Tibial nerve (tissue), 4 donors: Measurements from ENCODE around the gene MACF1. TPM values are rescaled to one million over a fixed set of nuclear protein-coding genes. Genes with fewer than 3 reads are reported as not detected.
A peak's percentile ranks its signal among the peaks of the same experiment; 100 is the strongest.

Experiments used
- DNase-seq, 2 donors: peaks; one replicate each; pipeline ENCODE4 v3.0.0-alpha.2; 2019; ENCODE audit warnings: low spot score in 2 of 2
- H3K27ac ChIP-seq, 4 donors: fragments of 200-600 bp; sonication (generic) in 3 of 4; one replicate each; pipeline ENCODE4 v1.5.1; 2017 to 2019; ENCODE audit warnings: mild to moderate bottlenecking in 1 of 4
- H3K27me3 ChIP-seq, 2 donors: fragments of 200-600 bp; sonication (generic) in 1 of 2; one replicate each; pipeline versions ENCODE4 v1.5.1 to v1.6.0; 2017 to 2019
- H3K36me3 ChIP-seq, 3 donors: fragments of 200-600 bp; sonication (generic); one replicate each; pipeline ENCODE4 v1.5.1; 2018 to 2019
- H3K4me1 ChIP-seq, 4 donors: fragments of 200-600 bp; sonication (generic) in 3 of 4; one replicate each; pipeline ENCODE4 v1.5.1; 2017 to 2019
- H3K4me3 ChIP-seq, 4 donors: fragments of 200-600 bp; sonication (generic) in 3 of 4; one replicate each; pipeline ENCODE4 v1.5.1; 2017 to 2019; ENCODE audit warnings: mild to moderate bottlenecking in 1 of 4, moderate library complexity in 1 of 4
- H3K9me3 ChIP-seq, 4 donors: fragments of 200-600 bp; sonication (generic) in 3 of 4; one replicate each; pipeline ENCODE4 v1.5.1; 2017 to 2019
- CTCF ChIP-seq, 5 experiments: fragments of 200-600 bp in 3 of 5; fragments of 450-650 bp in 2 of 5; sonication (generic) in 3 of 5; IDR thresholded peaks; one replicate each; pipeline ENCODE4 v1.5.1; 2016 to 2019; ENCODE audit warnings: antibody characterized with exemption in 5 of 5, mild to moderate bottlenecking in 3 of 5, moderate library complexity in 2 of 5
- EP300 ChIP-seq, 2 donors: sonication (generic); formaldehyde crosslinking; IDR thresholded peaks; one replicate each; pipeline ENCODE4 v1.6.1; 2017; ENCODE audit warnings: antibody characterized with exemption in 2 of 2, mild to moderate bottlenecking in 1 of 2
- POLR2A ChIP-seq, 2 donors: fragments of 450-650 bp; IDR thresholded peaks; one replicate each; pipeline ENCODE4 v1.6.1; 2017; ENCODE audit warnings: antibody characterized with exemption in 2 of 2, mild to moderate bottlenecking in 2 of 2, moderate library complexity in 2 of 2
- WGBS, 2 donors: methylation state at CpG; one replicate each; pipeline ENCODE4 v1.1.5; 2018; 5-methylcytosine and 5-hydroxymethylcytosine counted together
- total RNA-seq, 4 donors: library from RNA; depleted of rRNA; stranded (reverse); fragments of >200 nt; gene quantifications; one replicate each; pipeline ENCODE4 v1.1.0, GENCODE V29; 2016

The MACF1 gene
- total RNA-seq, 4 donors from 2014 or later: 214 to 296 (median 244) TPM

GRCh38 chr1:39393645-39394044 is 189.2 kb downstream of the MACF1 start:
- Histone ChIP-seq H3K27me3 (no peaks in the 10 kb centered on the region), H3K4me1 (peaks cover 7 to 73% (median 45%) of the 10 kb centered on the region in 4 donors), H3K4me3 (no peak overlapping the region), H3K9me3 (no peaks in the 10 kb centered on the region), H3K36me3 (peaks cover 0 to 4% (median 0%) of the 10 kb centered on the region in 3 donors), H3K27ac (no peak overlapping the region)
- TF ChIP-seq EP300 (IDR thresholded peaks at IDR 0.05) (no peak), POLR2A (IDR thresholded peaks at IDR 0.05) (no peak), CTCF (IDR thresholded peaks at IDR 0.05) (no peak)
- WGBS, 2 donors: 93 to 95% methylated on average over 11 of the region's 11 CpGs
- DNase-seq: no peak

- TF ChIP-seq POLR2A (IDR thresholded peaks at IDR 0.05): no peak
- no peak for TF ChIP-seq EP300 (IDR thresholded peaks at IDR 0.05)
- TF ChIP-seq CTCF (IDR thresholded peaks at IDR 0.05): no peak
- no peak for DNase-seq
- H3K4me1 ChIP-seq: peaks cover 7 to 77% (median 46%) of the 10 kb centered on the region in 4 donors
- no peaks in the 10 kb centered on the region for H3K27me3 ChIP-seq
- H3K36me3 ChIP-seq: no peaks in the 10 kb centered on the region
- H3K4me3 ChIP-seq: no peak overlapping the region
- peak overlapping the region in 2 of 4 donors; percentile 63 for H3K27ac ChIP-seq
- 79 to 88% methylated on average over 6 of the region's 6 CpGs for WGBS, 2 donors
- no peaks in the 10 kb centered on the region for H3K9me3 ChIP-seq
Observed at GRCh38 chr1:39394059-39394458, 189.6 kb downstream of the MACF1 start.

- H3K4me3 ChIP-seq: no peak overlapping the region
- H3K36me3 ChIP-seq: no peaks in the 10 kb centered on the region
- H3K9me3 ChIP-seq: no peaks in the 10 kb centered on the region
- DNase-seq: no peak
- H3K4me1 ChIP-seq: peaks cover 7 to 82% (median 49%) of the 10 kb centered on the region in 4 donors
- H3K27ac ChIP-seq: peak overlapping the region in 3 of 4 donors; percentile 25 to 63 (median 63)
- 40 to 52% methylated on average over 3 of the region's 3 CpGs for WGBS, 2 donors
- no peaks in the 10 kb centered on the region for H3K27me3 ChIP-seq
- TF ChIP-seq EP300 (IDR thresholded peaks at IDR 0.05) (no peak), CTCF (IDR thresholded peaks at IDR 0.05) (no peak), POLR2A (IDR thresholded peaks at IDR 0.05) (no peak)
Observed at GRCh38 chr1:39394598-39394997, 190.1 kb downstream of the MACF1 start.

- Histone ChIP-seq H3K36me3 (no peaks in the 10 kb centered on the region), H3K4me1 (peaks cover 7 to 90% (median 49%) of the 10 kb centered on the region in 4 donors), H3K4me3 (no peak overlapping the region), H3K27me3 (no peaks in the 10 kb centered on the region), H3K9me3 (no peaks in the 10 kb centered on the region), H3K27ac (peak overlapping the region in 3 of 4 donors; percentile 48 to 63 (median 63))
- 5 to 15% methylated on average over 1 of the region's 1 CpG for WGBS, 2 donors
- no peak for DNase-seq
- TF ChIP-seq EP300 (IDR thresholded peaks at IDR 0.05) (peak in 1 of 2 donors; percentile 17), POLR2A (IDR thresholded peaks at IDR 0.05) (no peak), CTCF (IDR thresholded peaks at IDR 0.05) (no peak)
Observed at GRCh38 chr1:39395357-39395831, 190.9 kb downstream of the MACF1 start.

- Histone ChIP-seq H3K27me3 (no peaks in the 10 kb centered on the region), H3K36me3 (no peaks in the 10 kb centered on the region), H3K4me1 (peaks cover 5 to 85% (median 46%) of the 10 kb centered on the region in 4 donors), H3K9me3 (no peaks in the 10 kb centered on the region), H3K27ac (no peak overlapping the region), H3K4me3 (no peak overlapping the region)
- WGBS, 2 donors: 71 to 75% methylated on average over 5 of the region's 5 CpGs
- no peak for DNase-seq
- TF ChIP-seq CTCF (IDR thresholded peaks at IDR 0.05) (no peak), POLR2A (IDR thresholded peaks at IDR 0.05) (no peak), EP300 (IDR thresholded peaks at IDR 0.05) (no peak)
Observed at GRCh38 chr1:39396671-39397070, 192.2 kb downstream of the MACF1 start.
